GM12878 (cell line): Measurements from ENCODE around the gene PRR35. TPM values are rescaled to one million over a fixed set of nuclear protein-coding genes. Genes with fewer than 3 reads are reported as not detected.

Experiments
- ATAC-seq: fragments of 200-7000 bp; cut with Tn5 transposase; 3 replicates; pipeline ENCODE4 v1.9.1; 2020; ENCODE audit warnings: mild to moderate bottlenecking, moderate library complexity
- BruUV-seq: library from RNA; stranded (reverse); fragments of 400-500 nt; replicated peaks from 2 replicates; lab custom pipeline; 2021; lab: Mats Ljungman, UMichigan
- CTCF ChIA-PET: fragments of 300-600 bp; sonication (Branson Sonifier 250); formaldehyde crosslinking; extraction: SDS; loops from one replicate; lab custom pipeline; 2021; ENCODE audit warnings: inconsistent platforms; lab: Yijun Ruan, JAX
- POLR2A ChIA-PET: fragments of 350-600 bp; formaldehyde crosslinking; extraction: SDS; loops from one replicate; lab custom pipeline; 2021; ENCODE audit warnings: inconsistent platforms; lab: Charles Lee
- RAD21 ChIA-PET: fragments of 300-600 bp; sonication (Branson Sonifier 250); formaldehyde crosslinking; loops from one replicate; lab custom pipeline; 2023; ENCODE audit warnings: antibody characterized with exemption; ENCODE audit not compliant: unreplicated experiment; lab: Charles Lee
- SMC1A ChIA-PET: fragments of 300-600 bp; sonication (Branson Sonifier 250); formaldehyde crosslinking; loops from one replicate; lab custom pipeline; 2023; ENCODE audit not compliant: unreplicated experiment, uncharacterized antibody; lab: Charles Lee
- DNase-seq: peaks from one replicate; pipeline ENCODE4 v3.0.0-alpha.2; 2011; ENCODE audit warnings: low read depth, low spot score
- FAIRE-seq: peaks from 3 replicates; lab custom pipeline; 2011; peaks lifted over from hg19 to GRCh38; lab: Jason Lieb, UNC
- H2AFZ ChIP-seq: 2 replicates; pipeline ENCODE4 v1.6.0; 2011; ENCODE audit warnings: low read depth, low read length, control low read depth; ENCODE audit not compliant: control insufficient read depth
- H3K27ac ChIP-seq: 2 replicates; pipeline ENCODE4 v1.5.1; 2011; ENCODE audit warnings: control low read depth; ENCODE audit not compliant: control insufficient read depth, insufficient read depth
- H3K27me3 ChIP-seq, 2 experiments: replicated peaks in 1 of 2; 2 replicates each; pipeline versions ENCODE4 v1.6.0 to v1.6.1; 2011; ENCODE audit warnings: low read length in 1 of 2; ENCODE audit not compliant: control insufficient read depth in 2 of 2, insufficient read depth in 2 of 2
- H3K36me3 ChIP-seq, 2 experiments: 2 replicates each; pipeline ENCODE4 v1.5.1; 2011; ENCODE audit warnings: low read length in 1 of 2; ENCODE audit not compliant: control insufficient read depth in 2 of 2, insufficient read depth in 2 of 2
- H3K4me1 ChIP-seq: 2 replicates; pipeline ENCODE4 v1.6.1; 2011; ENCODE audit warnings: mild to moderate bottlenecking, low read length, moderate library complexity, mixed read lengths; ENCODE audit not compliant: control insufficient read depth, insufficient read depth
- H3K4me2 ChIP-seq: 2 replicates; pipeline ENCODE4 v1.6.0; 2011; ENCODE audit warnings: control low read depth; ENCODE audit not compliant: control insufficient read depth, insufficient read depth
- H3K4me3 ChIP-seq: fragments of 200-600 bp; sonication (generic); 2 replicates; pipeline ENCODE4 v1.5.1; 2016
- H3K79me2 ChIP-seq: 2 replicates; pipeline ENCODE4 v1.6.0; 2011; ENCODE audit warnings: low read length; ENCODE audit not compliant: control insufficient read depth, insufficient read depth
- H3K9ac ChIP-seq: 2 replicates; pipeline ENCODE4 v1.8.0; 2011; ENCODE audit warnings: low read length, control low read depth, mixed read lengths; ENCODE audit not compliant: control insufficient read depth, insufficient read depth
- H3K9me3 ChIP-seq: replicated peaks from 3 replicates; pipeline ENCODE4 v1.5.1; 2011; ENCODE audit warnings: mild to moderate bottlenecking, low read length; ENCODE audit not compliant: control insufficient read depth, insufficient read depth
- H4K20me1 ChIP-seq: 2 replicates; pipeline ENCODE4 v1.6.0; 2011; ENCODE audit not compliant: control insufficient read depth, insufficient read depth
- BHLHE40 ChIP-seq, 2 experiments: fragments of 450-650 bp in 1 of 2; IDR thresholded peaks; 2 replicates each; pipeline ENCODE4 v1.6.1; 2011 to 2017; ENCODE audit warnings: low read depth in 2 of 2, borderline replicate concordance in 1 of 2, improper control_type of control experiment in 1 of 2, low read length in 1 of 2, mild to moderate bottlenecking in 1 of 2
- EP300 ChIP-seq, 2 experiments: fragments of 150-350 bp in 1 of 2; IDR thresholded peaks; 2 replicates each; pipeline ENCODE4 v1.6.1; 2011 to 2012; ENCODE audit warnings: low read depth in 2 of 2, low read length in 2 of 2, borderline replicate concordance in 1 of 2, improper control_type of control experiment in 1 of 2, inconsistent platforms in 1 of 2; ENCODE audit not compliant: control insufficient read depth in 1 of 2
- MEF2B ChIP-seq: fragments of 450-650 bp; IDR thresholded peaks from 2 replicates; pipeline ENCODE4 v1.6.1; 2018; ENCODE audit warnings: mild to moderate bottlenecking, moderate library complexity; ENCODE audit not compliant: partially characterized antibody, poor library complexity, severe bottlenecking
- POLR2A ChIP-seq: IDR thresholded peaks from 2 replicates; pipeline ENCODE4 v1.6.1; 2011; ENCODE audit warnings: low read depth, mild to moderate bottlenecking, low read length
- ZBTB4 ChIP-seq: fragments of 450-650 bp; formaldehyde crosslinking; IDR thresholded peaks from 2 replicates; pipeline ENCODE4 v1.4.0; 2022; ENCODE audit warnings: mild to moderate bottlenecking, moderate library complexity
- WGBS: methylation state at CpG from one replicate; pipeline ENCODE4 v1.1.6; 2016; ENCODE audit warnings: low lambda C conversion rate; ENCODE audit not compliant: insufficient replicate concordance, insufficient coverage; ENCODE audit errors: missing lambda C conversion rate; 5-methylcytosine and 5-hydroxymethylcytosine counted together
- in situ Hi-C: fragments of 300-500 bp; cut with MboI; formaldehyde crosslinking; loops from 9 replicates; pipeline ENCODE4 v1.14.3; 2018; ENCODE audit warnings: mixed read lengths
- intact Hi-C: fragments of 100-400 bp; cut with micrococcal nuclease; formaldehyde crosslinking; loops from one replicate; pipeline ENCODE4 v1.14.2; 2022; ENCODE audit not compliant: unreplicated experiment
- polyA plus RNA-seq, 11 experiments: library from polyadenylated mRNA; depleted of rRNA in 4 of 11; unstranded in 6 of 11; stranded (reverse) in 5 of 11; fragments of >200 nt; fragmentation: Nextera tagmentation in 4 of 11; fragmentation: Illumina TruSeq in 1 of 11; extraction: Ambion mirVana in 4 of 11; extraction: Trizol in 1 of 11; gene quantifications; 1 replicate in 1 of 11; 2 replicates in 10 of 11; pipeline versions ENCODE4 v1.2.1 to v1.2.3, GENCODE V29; 2011 to 2016; ENCODE audit warnings: inconsistent platforms in 2 of 11, missing spikeins in 2 of 11, low read depth in 1 of 11
- total RNA-seq, 4 experiments: library from RNA; depleted of rRNA in 3 of 4; stranded (reverse); fragments of >200 nt in 3 of 4; fragmentation: Illumina TruSeq in 1 of 4; extraction: Trizol in 1 of 4; gene quantifications; 2 replicates each; pipeline versions ENCODE4 v1.2.1 to v1.2.3, GENCODE V29; 2013 to 2021

The PRR35 gene
- total and polyA plus RNA-seq, 10 of the 15 experiments (the other 5 are each of a cell fraction or from before 2014, with no cell fraction given), result not detected

- no peak for TF ChIP-seq ZBTB4
- TF ChIP-seq BHLHE40 (IDR thresholded peaks at IDR 0.05; ENCODE audit: borderline replicate concordance in 1 of 2, low read depth in 2 of 2, low read length in 1 of 2), result no peak
- no peak for TF ChIP-seq MEF2B
- TF ChIP-seq, all 136 proteins: peak for 0
Measured at GRCh38 chr16:582218-582613, 22.0 kb downstream of the PRR35 start (continued).

GRCh38 chr16:582614-583331 is 22.6 kb downstream of the PRR35 start:
- RAD21 ChIA-PET, result no interaction called here
- DNase-seq (no peak), ATAC-seq (no peak), FAIRE-seq (no peak)
- Histone ChIP-seq H2AFZ (no peak overlapping the region), H3K9ac (no peak overlapping the region), H3K4me2 (no peak overlapping the region), H3K79me2 (peaks cover 6% of the 10 kb centered on the region), H3K4me3 (no peak overlapping the region), H3K36me3 (no peaks in the 10 kb centered on the region), H3K4me1 (peaks cover 3% of the 10 kb centered on the region), H4K20me1 (no peaks in the 10 kb centered on the region), H3K9me3 (no peaks in the 10 kb centered on the region), H3K27ac (no peak overlapping the region), H3K27me3 (no peaks in the 10 kb centered on the region)
- 84% methylated on average over 20 of the region's 21 CpGs for WGBS
- BruUV-seq, result no TSS peak
- CTCF ChIA-PET, result no interaction called here
- SMC1A ChIA-PET, result no interaction called here
- in situ Hi-C loops (no loop called here), intact Hi-C loops (no loop called here)
- POLR2A ChIA-PET, result no interaction called here
- TF ChIP-seq POLR2A (peak; percentile 31; the same call in 1 of the 2 replicates), EP300 (IDR thresholded peaks at IDR 0.05; ENCODE audit: borderline replicate concordance in 1 of 2, control insufficient read depth in 1 of 2, low read depth in 2 of 2, low read length in 2 of 2) (no peak)
